Measurements from ENCODE around the gene EPHA7. TPM values are rescaled to one million over a fixed set of nuclear protein-coding genes. Genes with fewer than 3 reads are reported as not detected.

EPHA7 gene
- under 0.01 TPM in 1 of 2 replicates, not detected in the other for total RNA-seq

GRCh38 chr6:93419304-93420162, at the start of gene EPHA7:
TSS of gene EPHA7 (minus strand) at chr6:93419559. CDS start at chr6:93419341, 218 bp downstream.

Data from nasal cavity respiratory epithelium epithelial cell of viscerocranial mucosa (primary cell).